Thoracic aorta (tissue), 2 donors: ENCODE data around the gene RNU5B-1. TPM values are rescaled to one million over a fixed set of nuclear protein-coding genes. Genes with fewer than 3 reads are reported as not detected.

Source experiments
- ATAC-seq: fragments of 150-250 bp; one replicate; pipeline ENCODE4 v1.8.0; 2017; ENCODE audit warnings: low read depth; ENCODE audit not compliant: insufficient number of reproducible peaks, low FRiP score
- DNase-seq: peaks from one replicate; pipeline ENCODE4 v3.0.0-alpha.2; 2020; ENCODE audit warnings: low spot score
- H3K27ac ChIP-seq, 2 donors: fragments of 200-600 bp; sonication (generic); 1 replicate in 1 of 2; 2 replicates in 1 of 2; pipeline ENCODE4 v1.5.1; 2016; ENCODE audit warnings: mild to moderate bottlenecking in 2 of 2, moderate library complexity in 2 of 2
- H3K27me3 ChIP-seq: fragments of 200-600 bp; sonication (generic); replicated peaks from 2 replicates; pipeline ENCODE4 v1.6.0; 2016; ENCODE audit warnings: mild to moderate bottlenecking; ENCODE audit not compliant: insufficient read depth
- H3K36me3 ChIP-seq: fragments of 200-600 bp; sonication (generic); one replicate; pipeline ENCODE4 v1.5.1; 2016
- H3K4me1 ChIP-seq, 2 donors: fragments of 200-600 bp; sonication (generic); 1 replicate in 1 of 2; 2 replicates in 1 of 2; pipeline versions ENCODE4 v1.5.1 to v1.6.0; 2016; ENCODE audit warnings: low read depth in 2 of 2, mild to moderate bottlenecking in 1 of 2; ENCODE audit not compliant: control insufficient read depth in 1 of 2
- H3K4me3 ChIP-seq: fragments of 200-600 bp; sonication (generic); 2 replicates; pipeline ENCODE4 v1.5.1; 2016; ENCODE audit warnings: mild to moderate bottlenecking
- H3K9me3 ChIP-seq: fragments of 200-600 bp; sonication (generic); 2 replicates; pipeline ENCODE4 v1.5.1; 2016
- total RNA-seq, 2 donors: library from RNA; depleted of rRNA; stranded (reverse); fragments of >200 nt; gene quantifications; one replicate each; pipeline versions ENCODE4 v1.1.0 to v1.2.3, GENCODE V29; 2016
- TF ChIP-seq, protein P1 (sequence below): fragments of 200-600 bp; sonication (generic); IDR thresholded peaks from one replicate; pipeline ENCODE4 v1.5.1; 2019; ENCODE audit warnings: antibody characterized with exemption

The RNU5B-1 gene
- total RNA-seq, 2 donors from 2014 or later = not detected

- H3K9me3 ChIP-seq = no peaks in the 10 kb centered on the region
- H3K27ac ChIP-seq = no peak overlapping the region
- no peak for DNase-seq
- no peaks in the 10 kb centered on the region for H3K27me3 ChIP-seq
- no peak overlapping the region for H3K4me3 ChIP-seq
- peak; percentile 81 for ATAC-seq
- no peaks in the 10 kb centered on the region for H3K36me3 ChIP-seq
- TF ChIP-seq, protein P1, sequence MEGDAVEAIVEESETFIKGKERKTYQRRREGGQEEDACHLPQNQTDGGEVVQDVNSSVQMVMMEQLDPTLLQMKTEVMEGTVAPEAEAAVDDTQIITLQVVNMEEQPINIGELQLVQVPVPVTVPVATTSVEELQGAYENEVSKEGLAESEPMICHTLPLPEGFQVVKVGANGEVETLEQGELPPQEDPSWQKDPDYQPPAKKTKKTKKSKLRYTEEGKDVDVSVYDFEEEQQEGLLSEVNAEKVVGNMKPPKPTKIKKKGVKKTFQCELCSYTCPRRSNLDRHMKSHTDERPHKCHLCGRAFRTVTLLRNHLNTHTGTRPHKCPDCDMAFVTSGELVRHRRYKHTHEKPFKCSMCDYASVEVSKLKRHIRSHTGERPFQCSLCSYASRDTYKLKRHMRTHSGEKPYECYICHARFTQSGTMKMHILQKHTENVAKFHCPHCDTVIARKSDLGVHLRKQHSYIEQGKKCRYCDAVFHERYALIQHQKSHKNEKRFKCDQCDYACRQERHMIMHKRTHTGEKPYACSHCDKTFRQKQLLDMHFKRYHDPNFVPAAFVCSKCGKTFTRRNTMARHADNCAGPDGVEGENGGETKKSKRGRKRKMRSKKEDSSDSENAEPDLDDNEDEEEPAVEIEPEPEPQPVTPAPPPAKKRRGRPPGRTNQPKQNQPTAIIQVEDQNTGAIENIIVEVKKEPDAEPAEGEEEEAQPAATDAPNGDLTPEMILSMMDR = peak; percentile 91
- no peaks in the 10 kb centered on the region for H3K4me1 ChIP-seq
Observed at GRCh38 chr15:65318870-65319356, 14.4 kb downstream of the RNU5B-1 start.

DNA sequence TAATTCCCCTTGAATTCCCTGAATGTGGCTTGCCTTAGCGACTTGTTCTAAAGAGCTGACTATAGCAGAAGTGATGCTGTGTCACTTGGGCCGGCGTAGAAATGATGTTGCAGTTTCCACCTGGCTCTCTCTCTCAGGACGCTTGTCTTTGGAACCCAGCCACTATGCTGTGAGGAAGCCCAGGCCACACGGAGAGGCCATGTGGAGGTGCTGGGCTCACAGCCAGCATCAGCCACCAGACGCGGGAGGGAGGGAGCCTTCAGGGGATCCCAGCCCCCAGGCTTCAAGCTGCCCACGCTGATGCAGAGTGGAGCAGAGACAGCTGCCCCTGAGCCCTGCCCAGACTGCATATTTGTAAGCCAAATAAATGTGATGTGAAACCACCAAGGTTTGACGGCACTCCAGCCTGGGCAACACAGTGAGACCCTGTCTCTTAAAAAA is 18.6 kb downstream of the RNU5B-1 start:
- DNase-seq (no peak), ATAC-seq (no peak)
- Histone ChIP-seq H3K27me3 (no peaks in the 10 kb centered on the region), H3K4me1 (no peaks in the 10 kb centered on the region), H3K4me3 (no peak overlapping the region), H3K27ac (no peak overlapping the region), H3K9me3 (no peaks in the 10 kb centered on the region), H3K36me3 (no peaks in the 10 kb centered on the region)
- TF ChIP-seq, protein P1 = no peak

- TF ChIP-seq, protein P1 = no peak
- DNase-seq = no peak
- no peak overlapping the region for H3K4me3 ChIP-seq
- no peaks in the 10 kb centered on the region for H3K9me3 ChIP-seq
- H3K27ac ChIP-seq = no peak overlapping the region
- no peaks in the 10 kb centered on the region for H3K36me3 ChIP-seq
- no peak for ATAC-seq
- no peaks in the 10 kb centered on the region for H3K27me3 ChIP-seq
- H3K4me1 ChIP-seq = no peaks in the 10 kb centered on the region
Observed at GRCh38 chr15:65326117-65326526, 21.6 kb downstream of the RNU5B-1 start.

DNA sequence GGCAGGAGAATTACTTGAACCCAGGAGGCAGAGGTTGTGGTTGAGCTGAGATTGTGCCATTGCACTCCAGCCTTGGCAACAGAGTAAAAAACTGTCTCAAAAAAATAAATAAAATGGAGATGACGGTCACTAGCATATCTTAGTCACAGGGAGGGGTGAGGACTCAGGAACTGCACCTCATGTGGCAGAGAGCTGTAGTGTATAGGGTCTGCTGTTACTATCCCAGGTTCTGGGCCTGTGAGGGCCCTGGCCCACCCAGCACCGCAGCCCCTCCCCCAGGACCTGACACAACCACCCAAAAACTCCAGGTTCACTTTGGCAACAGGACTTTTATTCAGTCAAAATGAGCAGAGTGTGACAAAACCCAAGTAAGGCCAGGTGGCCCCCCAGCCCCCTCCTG is 22.3 kb downstream of the RNU5B-1 start:
- Histone ChIP-seq H3K4me3 (no peak overlapping the region), H3K27me3 (no peaks in the 10 kb centered on the region), H3K27ac (no peak overlapping the region), H3K9me3 (no peaks in the 10 kb centered on the region), H3K36me3 (no peaks in the 10 kb centered on the region), H3K4me1 (no peaks in the 10 kb centered on the region)
- no peak for DNase-seq
- TF ChIP-seq, protein P1 = no peak
- ATAC-seq = no peak

DNA sequence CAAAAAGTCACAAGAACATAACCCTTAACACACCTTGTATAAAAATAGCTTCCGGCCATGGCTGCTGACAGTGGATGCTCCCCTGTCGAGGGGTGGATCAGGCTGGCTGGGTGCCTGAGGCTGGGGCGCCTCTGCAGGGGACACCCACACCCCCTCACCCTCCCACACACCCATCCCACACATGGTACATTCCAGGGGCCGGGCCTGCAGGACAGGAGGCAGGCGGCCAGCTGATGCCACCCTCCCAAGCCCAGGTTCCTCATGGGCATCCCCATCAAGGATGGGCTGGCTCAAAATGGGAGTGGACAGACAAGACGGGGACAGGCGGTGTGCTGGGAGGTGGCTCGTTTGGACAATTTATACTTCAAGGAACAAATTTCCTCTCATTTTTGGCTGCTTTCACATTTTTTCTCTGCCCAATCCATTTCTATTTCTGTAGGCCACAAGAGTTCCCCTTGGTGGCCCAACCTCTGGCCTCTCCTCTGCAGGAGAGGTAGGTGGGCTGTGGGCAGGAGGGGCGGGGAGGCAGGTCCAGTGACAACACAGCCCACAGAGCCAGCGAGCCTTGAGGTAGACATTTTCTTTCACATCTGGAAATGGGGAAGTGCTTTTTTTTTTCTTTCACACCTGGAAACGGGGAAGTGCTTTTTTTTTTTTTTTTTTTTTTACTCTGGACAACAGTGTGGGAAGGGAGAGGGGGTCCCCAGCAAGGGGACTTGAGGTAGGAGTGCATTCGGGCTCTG is 23.3 kb downstream of the RNU5B-1 start:
- Histone ChIP-seq H3K27ac (no peak overlapping the region), H3K4me1 (no peaks in the 10 kb centered on the region), H3K4me3 (no peak overlapping the region), H3K36me3 (no peaks in the 10 kb centered on the region), H3K9me3 (no peaks in the 10 kb centered on the region), H3K27me3 (no peaks in the 10 kb centered on the region)
- no peak for ATAC-seq
- TF ChIP-seq, protein P1 = no peak
- no peak for DNase-seq
